HUES48 (cell line): ENCODE results near the gene PPP1R14B.

ENCODE experiments used
- H3K27ac ChIP-seq: one replicate; pipeline ENCODE4 v1.7.0; 2013; ENCODE audit warnings: low read depth, low read length, inconsistent platforms
- H3K27me3 ChIP-seq: 2 replicates; pipeline ENCODE4 v1.6.1; 2013; ENCODE audit warnings: mild to moderate bottlenecking, low read length; ENCODE audit not compliant: control insufficient read depth, insufficient read depth
- H3K36me3 ChIP-seq: 2 replicates; pipeline ENCODE4 v1.6.1; 2013; ENCODE audit warnings: low read length; ENCODE audit not compliant: control insufficient read depth, insufficient read depth
- H3K4me1 ChIP-seq: 2 replicates; pipeline ENCODE4 v1.6.1; 2013; ENCODE audit warnings: mild to moderate bottlenecking, low read length; ENCODE audit not compliant: control insufficient read depth, insufficient read depth
- H3K4me3 ChIP-seq: 2 replicates; pipeline ENCODE4 v1.5.1; 2013; ENCODE audit warnings: mild to moderate bottlenecking, low read depth, low read length
- H3K9ac ChIP-seq: 2 replicates; pipeline ENCODE4 v1.6.1; 2013; ENCODE audit warnings: mild to moderate bottlenecking, low read depth, low read length, moderate library complexity
- H3K9me3 ChIP-seq: 2 replicates; pipeline ENCODE4 v1.6.1; 2013; ENCODE audit warnings: low read length; ENCODE audit not compliant: control insufficient read depth, insufficient read depth

The PPP1R14B gene

DNA sequence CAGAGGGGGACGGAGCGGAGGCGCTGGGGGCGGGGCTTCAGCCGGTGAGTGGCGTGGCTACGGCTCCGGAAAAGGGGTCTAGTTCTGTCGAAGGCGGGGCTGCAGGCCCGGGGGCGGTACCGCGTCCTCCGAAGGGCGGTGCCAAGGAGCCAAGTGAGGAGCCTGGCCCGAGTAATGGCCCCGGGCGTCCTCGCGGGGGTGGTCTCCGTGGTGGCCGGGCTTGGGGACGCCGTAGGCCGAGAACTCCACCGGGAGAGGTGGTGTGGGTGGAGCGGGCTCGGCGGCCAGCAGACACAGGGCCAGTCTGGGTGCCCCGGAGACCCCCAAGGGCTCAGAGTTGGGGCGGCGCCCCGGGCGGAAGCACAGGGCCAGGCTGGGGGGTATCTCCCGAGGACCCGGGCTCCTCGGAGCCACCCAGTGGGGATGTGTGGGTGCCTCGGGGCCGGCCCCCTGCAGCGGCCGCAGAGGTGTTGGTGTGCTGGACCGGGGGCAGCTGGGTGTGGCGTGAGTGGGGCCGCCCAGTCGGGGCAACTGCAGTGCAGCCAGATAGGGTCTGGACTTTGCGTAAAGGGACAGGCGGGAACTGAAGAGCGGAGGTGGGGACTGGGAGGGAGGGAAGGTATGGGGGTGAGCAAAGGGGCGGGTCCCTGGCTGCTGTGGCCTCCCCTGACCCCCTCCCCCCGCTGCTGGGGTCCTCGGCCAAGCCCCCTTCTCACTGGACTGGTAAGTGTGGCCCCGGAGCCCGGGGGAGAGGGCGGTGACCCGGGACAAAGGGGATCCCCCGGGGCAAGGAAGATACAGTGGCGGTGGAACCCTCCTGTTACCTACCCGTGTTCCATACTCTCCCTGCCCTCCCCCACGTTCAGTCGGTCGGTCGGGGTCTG lies 5.0 kb downstream of the PPP1R14B start:
- H3K36me3 ChIP-seq = peaks cover 35% of the 10 kb centered on the region
- H3K27ac ChIP-seq = peak overlapping the region; percentile 90

DNA sequence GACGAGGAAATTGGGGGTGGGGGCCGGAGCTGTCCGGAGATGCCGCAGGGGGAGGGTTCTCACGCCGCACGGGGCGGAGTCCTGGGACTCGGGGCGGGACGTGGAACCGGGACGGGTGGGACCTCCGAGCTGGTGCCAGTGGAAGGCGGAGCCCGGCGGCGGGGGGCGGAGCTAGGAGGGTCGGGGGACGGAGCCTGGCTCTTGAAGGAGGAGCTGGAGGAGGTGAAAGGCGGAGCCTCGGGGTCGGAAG lies 5.6 kb downstream of the PPP1R14B start:
- Histone ChIP-seq H3K36me3 (peaks cover 35% of the 10 kb centered on the region), H3K4me1 (peaks cover 4% of the 10 kb centered on the region), H3K9me3 (no peaks in the 10 kb centered on the region), H3K27me3 (no peaks in the 10 kb centered on the region), H3K9ac (peak overlapping the region; percentile 81), H3K4me3 (peak overlapping the region; percentile 95), H3K27ac (peak overlapping the region; percentile 99)

More for the DNA sequence above, 5.0 kb downstream of the PPP1R14B start:
- Histone ChIP-seq H3K9me3 (no peaks in the 10 kb centered on the region), H3K9ac (peak overlapping the region; percentile 82), H3K4me3 (peak overlapping the region; percentile 95), H3K27me3 (no peaks in the 10 kb centered on the region), H3K4me1 (peaks cover 4% of the 10 kb centered on the region)

DNA sequence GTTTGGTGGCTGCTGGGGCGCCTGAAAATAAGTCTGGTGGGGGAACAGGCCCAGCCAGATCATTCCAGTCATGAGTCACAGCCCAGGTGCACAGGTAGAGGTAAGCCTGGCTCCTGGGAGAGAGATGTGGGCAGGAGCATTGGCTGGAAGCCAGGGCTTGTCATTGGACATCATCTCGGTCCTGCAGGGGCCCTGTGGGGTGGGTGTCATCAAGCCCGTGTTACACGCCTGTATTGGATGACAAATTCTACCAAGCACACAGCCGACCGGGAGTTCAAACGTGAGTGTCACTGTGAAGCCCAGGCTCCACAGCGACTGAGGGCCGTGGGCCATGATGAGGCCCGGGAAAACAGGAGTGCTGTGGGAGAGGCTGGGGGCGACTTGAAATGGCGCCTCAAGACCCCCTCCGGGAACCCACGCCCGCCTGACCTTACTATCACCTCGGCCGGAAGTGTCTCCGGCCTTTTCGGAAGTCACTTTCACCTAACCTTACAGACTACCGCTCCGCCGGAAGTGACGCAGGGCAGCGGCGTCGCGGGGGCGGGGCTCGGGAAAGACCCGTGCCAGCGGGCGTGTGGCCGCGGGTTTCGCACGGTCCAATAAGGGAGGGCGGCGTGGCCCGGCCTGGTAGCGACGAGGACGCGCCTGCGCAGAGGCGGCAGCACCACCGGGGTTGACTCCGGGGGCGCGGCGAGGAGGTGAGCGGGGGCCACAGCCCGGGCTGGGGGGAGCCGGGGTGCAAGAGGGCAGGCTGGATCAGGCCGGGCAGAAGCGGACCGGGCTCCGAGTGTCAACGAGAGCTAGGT lies 6.1 kb downstream of the PPP1R14B start, which contains the start of gene FKBP2:
Gene FKBP2, plus strand, starts transcription at position 661 of the 806 bp plus-strand sequence. CDS start 1,293 bp downstream, outside the sequence.
- Histone ChIP-seq H3K36me3 (peaks cover 35% of the 10 kb centered on the region), H3K27me3 (no peaks in the 10 kb centered on the region), H3K9ac (peak within 1 kb of the TSS; percentile 82), H3K4me1 (peaks cover 4% of the 10 kb centered on the region), H3K27ac (peak within 1 kb of the TSS; percentile 99), H3K9me3 (no peaks in the 10 kb centered on the region), H3K4me3 (peak within 1 kb of the TSS; percentile 95)

DNA sequence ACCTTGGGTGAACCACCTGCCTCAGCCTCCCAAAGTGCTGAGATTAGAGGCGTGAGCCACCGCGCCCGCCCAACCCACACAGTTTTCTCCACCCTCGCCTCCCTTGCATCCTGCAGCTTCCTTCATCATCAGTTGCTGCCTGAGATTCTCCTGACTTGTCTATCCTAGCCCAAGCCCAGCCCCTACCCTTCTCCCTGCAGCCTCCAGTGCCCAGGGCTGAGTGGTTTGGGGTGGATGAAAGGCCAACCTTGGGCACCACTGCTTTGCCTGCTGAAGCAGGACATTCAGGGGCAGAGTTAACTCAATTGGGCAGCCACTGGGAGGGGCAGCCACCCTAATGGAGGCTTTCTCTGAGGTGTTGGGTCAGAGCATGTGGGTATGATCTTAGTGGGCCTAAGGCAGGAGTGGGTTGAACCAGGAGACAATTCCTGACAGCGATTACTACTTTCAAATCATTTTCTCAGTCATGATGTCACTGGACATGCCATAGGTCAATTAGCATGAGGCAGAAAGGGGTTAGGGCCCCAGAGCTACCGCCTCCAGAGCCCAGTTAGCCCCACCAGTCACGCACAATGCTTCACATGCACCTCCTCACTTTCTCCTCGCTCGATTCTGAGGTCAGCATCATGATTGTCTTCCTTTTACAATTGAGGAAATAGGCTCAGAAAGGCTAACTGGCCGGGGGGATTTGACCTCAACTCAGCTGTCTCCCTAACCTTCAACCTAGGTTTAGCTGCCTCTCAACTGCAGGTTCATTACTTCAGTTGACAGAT lies 6.9 kb downstream of the PPP1R14B start:
- Histone ChIP-seq H3K27me3 (no peaks in the 10 kb centered on the region), H3K9me3 (no peaks in the 10 kb centered on the region), H3K36me3 (peaks cover 34% of the 10 kb centered on the region), H3K4me3 (peak overlapping the region; percentile 81), H3K27ac (peak overlapping the region; percentile 99), H3K9ac (0 out of 2 replicates have a peak overlapping the region, but pooled peaks have one; percentile 76), H3K4me1 (peaks cover 4% of the 10 kb centered on the region)

DNA sequence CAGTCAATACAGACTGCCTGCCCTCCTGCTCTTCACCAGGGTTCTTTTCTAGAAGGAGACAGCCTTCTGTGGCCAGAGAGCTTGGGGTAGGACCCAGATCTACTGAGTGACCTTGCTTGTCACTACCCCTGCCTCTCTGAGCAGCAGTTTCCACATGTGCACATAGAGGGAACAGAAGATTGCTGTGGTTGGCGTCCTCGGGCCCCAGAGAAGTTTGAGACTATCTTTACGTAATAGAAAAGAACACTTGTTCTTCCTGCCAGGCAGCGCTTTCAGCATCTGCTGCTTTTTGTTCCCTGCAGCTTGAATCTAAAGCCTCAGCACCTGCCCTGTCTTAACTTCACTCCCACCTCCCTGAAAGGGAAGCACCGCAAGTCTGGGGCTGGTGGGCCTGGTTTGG lies 7.7 kb downstream of the PPP1R14B start:
- Histone ChIP-seq H3K9ac (no peak overlapping the region), H3K9me3 (no peaks in the 10 kb centered on the region), H3K36me3 (peaks cover 29% of the 10 kb centered on the region), H3K4me3 (no peak overlapping the region), H3K4me1 (peaks cover 4% of the 10 kb centered on the region), H3K27ac (no peak overlapping the region), H3K27me3 (no peaks in the 10 kb centered on the region)

DNA sequence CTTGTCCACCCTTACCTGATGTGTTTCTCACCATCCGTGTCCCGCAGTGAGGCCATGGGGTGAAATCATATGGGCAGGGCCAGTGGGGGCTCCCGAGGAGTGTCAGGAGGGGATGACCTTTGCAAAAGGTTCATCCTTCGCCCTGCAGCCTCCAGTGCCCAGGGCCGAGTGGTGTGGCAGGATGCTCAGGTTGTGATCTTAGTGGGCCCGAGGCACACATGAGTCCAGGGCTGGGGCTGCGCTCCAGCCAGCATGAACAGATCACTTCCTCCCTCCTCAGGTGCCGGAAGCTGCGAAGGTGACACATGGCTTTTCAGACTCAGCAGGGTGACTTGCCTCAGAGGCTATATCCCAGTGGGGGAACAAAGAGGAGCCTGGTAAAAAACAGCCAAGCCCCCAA lies 8.7 kb downstream of the PPP1R14B start:
- H3K9ac ChIP-seq = no peak overlapping the region
- H3K4me3 ChIP-seq = no peak overlapping the region
- peaks cover 9% of the 10 kb centered on the region for H3K4me1 ChIP-seq
- no peak overlapping the region for H3K27ac ChIP-seq
- peaks cover 20% of the 10 kb centered on the region for H3K36me3 ChIP-seq
- H3K9me3 ChIP-seq = no peaks in the 10 kb centered on the region
- no peaks in the 10 kb centered on the region for H3K27me3 ChIP-seq

DNA sequence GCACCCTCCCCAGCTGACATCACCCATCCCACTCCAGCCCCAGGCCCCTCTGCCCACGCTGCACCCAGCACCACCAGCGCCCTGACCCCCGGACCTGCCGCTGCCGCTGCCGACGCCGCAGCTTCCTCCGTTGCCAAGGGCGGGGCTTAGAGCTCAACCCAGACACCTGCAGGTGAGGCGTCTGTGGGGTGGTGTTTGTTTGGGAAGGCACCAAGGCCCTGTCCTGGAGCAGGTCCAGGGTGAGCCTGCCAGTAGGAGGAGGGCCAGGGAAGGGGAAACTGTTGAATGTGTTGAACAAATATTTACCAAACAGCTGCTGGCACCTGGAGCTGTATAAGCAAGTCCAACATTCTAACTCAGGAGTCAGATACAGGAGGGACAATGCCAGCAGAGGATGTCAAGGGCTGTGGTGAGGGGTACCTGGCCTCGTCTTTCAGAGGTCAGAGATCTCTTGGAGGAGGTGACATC lies 9.2 kb downstream of the PPP1R14B start:
- Histone ChIP-seq H3K27ac (no peak overlapping the region), H3K36me3 (peaks cover 19% of the 10 kb centered on the region), H3K4me1 (peaks cover 9% of the 10 kb centered on the region), H3K27me3 (no peaks in the 10 kb centered on the region; the same call in 1 of the 2 replicates), H3K9ac (no peak overlapping the region), H3K4me3 (no peak overlapping the region), H3K9me3 (no peaks in the 10 kb centered on the region)

DNA sequence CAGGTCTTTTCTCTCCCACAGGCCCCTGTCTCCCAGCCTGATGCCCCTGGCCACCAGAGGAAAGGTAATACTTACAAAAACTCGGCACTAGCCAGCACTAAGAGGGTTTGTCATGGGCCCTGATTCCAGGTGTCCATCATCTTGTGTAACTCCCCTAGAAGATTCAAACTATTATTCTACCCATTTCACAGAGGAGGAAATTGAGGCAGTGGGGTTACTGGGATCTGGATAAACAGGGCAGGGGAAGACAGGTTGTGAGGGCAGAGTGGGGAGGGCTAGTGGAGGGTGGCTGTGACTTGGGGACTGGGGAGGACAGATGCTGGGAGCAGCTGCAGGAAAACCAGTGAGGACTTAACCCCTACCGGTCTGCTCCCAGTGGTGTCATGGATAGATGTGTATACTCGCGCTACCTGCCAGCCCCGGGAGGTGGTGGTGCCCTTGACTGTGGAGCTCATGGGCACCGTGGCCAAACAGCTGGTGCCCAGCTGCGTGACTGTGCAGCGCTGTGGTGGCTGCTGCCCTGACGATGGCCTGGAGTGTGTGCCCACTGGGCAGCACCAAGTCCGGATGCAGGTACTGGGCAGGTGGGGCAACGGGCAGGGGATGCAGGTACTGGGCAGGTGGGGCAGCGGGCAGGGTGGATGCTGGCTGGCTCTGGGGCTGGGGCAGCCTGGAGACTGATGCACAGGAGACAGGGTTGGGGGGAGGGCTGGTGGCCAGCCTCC lies 11.1 kb downstream of the PPP1R14B start:
- H3K9ac ChIP-seq = no peak overlapping the region
- peak overlapping the region; percentile 50 for H3K4me3 ChIP-seq
- no peaks in the 10 kb centered on the region for H3K9me3 ChIP-seq
- peaks cover 13% of the 10 kb centered on the region for H3K4me1 ChIP-seq
- H3K27me3 ChIP-seq = no peaks in the 10 kb centered on the region; the same call in 1 of the 2 replicates
- peaks cover 19% of the 10 kb centered on the region for H3K36me3 ChIP-seq
- no peak overlapping the region for H3K27ac ChIP-seq

DNA sequence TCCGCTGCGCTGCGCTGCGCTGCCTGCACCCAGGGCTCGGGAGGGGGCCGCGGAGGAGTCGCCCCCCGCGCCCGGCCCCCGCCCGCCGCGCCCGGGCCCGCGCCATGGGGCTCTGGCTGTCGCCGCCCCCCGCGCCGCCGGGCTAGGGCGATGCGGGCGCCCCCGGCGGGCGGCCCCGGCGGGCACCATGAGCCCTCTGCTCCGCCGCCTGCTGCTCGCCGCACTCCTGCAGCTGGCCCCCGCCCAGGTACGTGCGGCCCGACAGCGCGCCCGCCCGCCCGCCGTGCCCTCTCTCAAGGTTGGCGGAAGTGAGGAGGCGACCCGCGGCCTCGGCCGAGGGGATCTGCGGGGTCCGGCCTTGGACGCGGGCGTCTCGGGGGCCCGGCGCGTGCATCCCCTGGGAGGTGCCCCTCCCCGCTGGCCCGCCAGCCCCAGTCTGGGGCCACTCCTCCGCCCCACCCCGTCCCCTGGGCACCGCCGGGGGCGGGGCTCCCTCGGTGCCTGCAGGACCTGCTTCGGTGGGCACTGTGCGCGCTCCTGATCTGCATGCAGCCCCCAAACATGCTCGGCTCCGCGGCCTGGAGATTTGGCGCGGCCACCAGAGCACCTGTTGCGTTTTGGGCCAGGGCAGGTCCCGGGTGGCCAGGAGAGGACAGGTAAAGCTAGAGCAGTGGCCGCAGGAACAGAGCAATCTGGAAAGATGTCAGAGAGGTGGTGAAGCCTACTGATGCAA lies 11.9 kb downstream of the PPP1R14B start:
- Histone ChIP-seq H3K4me3 (peak overlapping the region; percentile 50), H3K36me3 (peaks cover 19% of the 10 kb centered on the region), H3K27me3 (no peaks in the 10 kb centered on the region; the same call in 1 of the 2 replicates), H3K9me3 (no peaks in the 10 kb centered on the region), H3K9ac (no peak overlapping the region), H3K4me1 (peaks cover 9% of the 10 kb centered on the region), H3K27ac (no peak overlapping the region)
